ENCODE results near the gene POMGNT2. TPM values are rescaled to one million over a fixed set of nuclear protein-coding genes. Genes with fewer than 3 reads are reported as not detected.

The POMGNT2 gene
- total and polyA plus RNA-seq, 2 experiments from 2014 or later: 10.7 to 26.1 TPM

DNA sequence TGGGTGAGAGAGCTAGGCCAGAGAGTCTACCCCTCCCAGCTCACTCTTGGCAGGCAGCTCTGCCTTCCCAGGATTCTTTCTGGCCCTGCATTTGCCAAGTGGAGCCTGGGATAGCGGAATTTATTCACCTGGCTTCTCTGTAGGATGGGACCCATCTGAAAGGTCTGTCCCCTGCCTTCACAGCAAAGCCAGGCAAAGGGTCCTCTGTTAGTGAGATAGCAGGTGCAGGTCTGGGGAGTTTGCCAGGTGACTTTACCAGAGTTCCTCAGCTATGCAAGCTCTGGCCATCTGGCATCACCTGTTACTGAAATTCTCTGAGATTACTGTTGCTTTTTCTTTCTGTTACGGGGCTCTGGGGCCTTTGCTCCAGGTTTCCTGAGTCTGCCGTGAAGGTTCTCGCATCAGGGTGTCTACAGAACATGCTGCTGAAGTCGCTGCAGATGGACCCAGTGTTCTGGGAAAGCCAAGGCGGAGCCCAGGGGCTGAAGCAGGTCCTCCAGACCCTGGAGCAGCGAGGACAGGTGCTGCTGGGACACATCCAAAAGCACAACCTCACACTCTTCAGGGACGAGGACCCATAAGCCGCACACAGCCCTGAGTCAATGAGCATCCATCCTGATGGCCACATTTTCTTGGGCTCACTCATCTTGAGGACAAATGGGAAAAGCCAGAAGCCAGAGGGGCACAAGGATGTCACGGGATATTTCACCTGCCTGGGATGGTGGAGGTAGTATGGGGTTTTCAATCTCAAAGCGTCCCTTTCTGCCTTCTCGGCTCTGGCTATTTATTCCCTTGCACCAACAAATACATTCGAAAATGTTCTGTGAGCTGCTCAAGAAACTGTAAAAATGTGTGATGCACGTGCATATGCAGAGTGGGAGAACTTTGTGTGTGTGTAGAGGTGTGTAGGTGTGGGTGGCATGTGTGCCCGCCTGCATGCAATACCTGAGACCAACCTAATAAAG, 49.8 kb downstream of the POMGNT2 start:
- Mint-ChIP-seq H3K4me1 (no peaks in the 10 kb centered on the region; the same call in 2 of the 3 replicates), H3K36me3 (ENCODE audit: low read depth) (peaks cover 4% of the 10 kb centered on the region), H3K9me3 (peaks cover 12% of the 10 kb centered on the region), H3K27ac (no peak overlapping the region), H3K4me3 (no peak overlapping the region), H3K27me3 (ENCODE audit: insufficient read depth, low read depth, poor library complexity) (peaks cover 2% of the 10 kb centered on the region)
- Histone ChIP-seq H3F3A (replicated peaks; ENCODE audit: low read depth) (no peaks in the 10 kb centered on the region), H3K27ac (ENCODE audit: low read depth) (no peak overlapping the region), H2AFZ (no peak overlapping the region), H3K4me2 (no peak overlapping the region), H3K27me3 (ENCODE audit: insufficient read depth) (no peaks in the 10 kb centered on the region), H3K9me2 (ENCODE audit: insufficient read depth) (no peaks in the 10 kb centered on the region), H3K4me3 (no peak overlapping the region), H3K4me1 (ENCODE audit: insufficient read depth) (no peaks in the 10 kb centered on the region), H3K79me2 (replicated peaks; ENCODE audit: insufficient read depth) (no peaks in the 10 kb centered on the region), H3K36me3 (ENCODE audit: insufficient read depth) (0 out of 2 replicates have a peak, but pooled peaks cover 6% of the 10 kb centered on the region), H4K20me1 (replicated peaks; ENCODE audit: insufficient read depth) (no peaks in the 10 kb centered on the region)
- no peak for TF ChIP-seq ZNF331 (CRISPR knock-in tag; IDR thresholded peaks at IDR 0.05; ENCODE audit: low read depth)
- TF ChIP-seq ZNF462 (CRISPR knock-in tag; IDR thresholded peaks at IDR 0.05): no peak
- DNase-seq (ENCODE audit: low spot score) (no peak), ATAC-seq (no peak)

DNA sequence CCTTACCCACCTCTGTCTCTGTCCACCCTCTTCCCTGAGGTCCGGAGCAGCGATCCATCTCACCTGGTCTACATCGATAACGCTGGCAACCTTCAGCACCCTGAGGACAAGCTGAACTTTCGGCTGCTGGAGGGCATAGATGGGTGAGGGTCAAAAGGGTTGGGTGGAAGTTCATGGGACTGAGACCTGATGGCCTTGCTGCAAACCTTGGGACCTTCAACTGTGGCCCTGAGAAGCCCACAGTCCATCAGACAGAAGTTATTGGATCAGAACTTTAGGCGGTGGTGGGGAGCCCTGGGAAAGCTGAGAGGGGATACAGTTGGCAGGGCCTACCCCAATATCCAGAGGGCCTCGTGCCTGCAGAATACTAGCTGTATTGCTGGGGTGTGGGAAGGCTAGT, 50.5 kb downstream of the POMGNT2 start:
- DNase-seq (ENCODE audit: low spot score) (no peak), ATAC-seq (no peak)
- Histone ChIP-seq H4K20me1 (replicated peaks; ENCODE audit: insufficient read depth) (no peaks in the 10 kb centered on the region), H3F3A (replicated peaks; ENCODE audit: low read depth) (no peaks in the 10 kb centered on the region), H3K27ac (ENCODE audit: low read depth) (no peak overlapping the region), H2AFZ (no peak overlapping the region), H3K9me2 (ENCODE audit: insufficient read depth) (no peaks in the 10 kb centered on the region), H3K79me2 (replicated peaks; ENCODE audit: insufficient read depth) (no peaks in the 10 kb centered on the region), H3K4me1 (ENCODE audit: insufficient read depth) (no peaks in the 10 kb centered on the region), H3K4me3 (no peak overlapping the region), H3K36me3 (ENCODE audit: insufficient read depth) (0 out of 2 replicates have a peak, but pooled peaks cover 6% of the 10 kb centered on the region), H3K4me2 (no peak overlapping the region), H3K27me3 (ENCODE audit: insufficient read depth) (no peaks in the 10 kb centered on the region)
- no peaks in the 10 kb centered on the region; the same call in 2 of the 3 replicates for H3K4me1 Mint-ChIP-seq
- no peak overlapping the region for H3K4me3 Mint-ChIP-seq
- H3K36me3 Mint-ChIP-seq (ENCODE audit: low read depth): peaks cover 8% of the 10 kb centered on the region
- H3K27ac Mint-ChIP-seq: no peak overlapping the region
- peaks cover 19% of the 10 kb centered on the region for H3K9me3 Mint-ChIP-seq
- H3K27me3 Mint-ChIP-seq (ENCODE audit: insufficient read depth, low read depth, poor library complexity): peaks cover 2% of the 10 kb centered on the region
- TF ChIP-seq ZNF331 (CRISPR knock-in tag; IDR thresholded peaks at IDR 0.05; ENCODE audit: low read depth) (no peak), STAT1 (IDR thresholded peaks at IDR 0.05; ENCODE audit: unreplicated experiment) (no peak), EZH2 (IDR thresholded peaks at IDR 0.05; ENCODE audit: low read depth, unreplicated experiment) (no peak), POLR2AphosphoS5 (IDR thresholded peaks at IDR 0.05; ENCODE audit: low read depth) (no peak)
- TF ChIP-seq, protein P1, sequence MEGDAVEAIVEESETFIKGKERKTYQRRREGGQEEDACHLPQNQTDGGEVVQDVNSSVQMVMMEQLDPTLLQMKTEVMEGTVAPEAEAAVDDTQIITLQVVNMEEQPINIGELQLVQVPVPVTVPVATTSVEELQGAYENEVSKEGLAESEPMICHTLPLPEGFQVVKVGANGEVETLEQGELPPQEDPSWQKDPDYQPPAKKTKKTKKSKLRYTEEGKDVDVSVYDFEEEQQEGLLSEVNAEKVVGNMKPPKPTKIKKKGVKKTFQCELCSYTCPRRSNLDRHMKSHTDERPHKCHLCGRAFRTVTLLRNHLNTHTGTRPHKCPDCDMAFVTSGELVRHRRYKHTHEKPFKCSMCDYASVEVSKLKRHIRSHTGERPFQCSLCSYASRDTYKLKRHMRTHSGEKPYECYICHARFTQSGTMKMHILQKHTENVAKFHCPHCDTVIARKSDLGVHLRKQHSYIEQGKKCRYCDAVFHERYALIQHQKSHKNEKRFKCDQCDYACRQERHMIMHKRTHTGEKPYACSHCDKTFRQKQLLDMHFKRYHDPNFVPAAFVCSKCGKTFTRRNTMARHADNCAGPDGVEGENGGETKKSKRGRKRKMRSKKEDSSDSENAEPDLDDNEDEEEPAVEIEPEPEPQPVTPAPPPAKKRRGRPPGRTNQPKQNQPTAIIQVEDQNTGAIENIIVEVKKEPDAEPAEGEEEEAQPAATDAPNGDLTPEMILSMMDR (conservative IDR thresholded peaks at IDR 0.05; ENCODE audit: low read depth in 2 of 2): no peak
- TF ChIP-seq, protein P2, sequence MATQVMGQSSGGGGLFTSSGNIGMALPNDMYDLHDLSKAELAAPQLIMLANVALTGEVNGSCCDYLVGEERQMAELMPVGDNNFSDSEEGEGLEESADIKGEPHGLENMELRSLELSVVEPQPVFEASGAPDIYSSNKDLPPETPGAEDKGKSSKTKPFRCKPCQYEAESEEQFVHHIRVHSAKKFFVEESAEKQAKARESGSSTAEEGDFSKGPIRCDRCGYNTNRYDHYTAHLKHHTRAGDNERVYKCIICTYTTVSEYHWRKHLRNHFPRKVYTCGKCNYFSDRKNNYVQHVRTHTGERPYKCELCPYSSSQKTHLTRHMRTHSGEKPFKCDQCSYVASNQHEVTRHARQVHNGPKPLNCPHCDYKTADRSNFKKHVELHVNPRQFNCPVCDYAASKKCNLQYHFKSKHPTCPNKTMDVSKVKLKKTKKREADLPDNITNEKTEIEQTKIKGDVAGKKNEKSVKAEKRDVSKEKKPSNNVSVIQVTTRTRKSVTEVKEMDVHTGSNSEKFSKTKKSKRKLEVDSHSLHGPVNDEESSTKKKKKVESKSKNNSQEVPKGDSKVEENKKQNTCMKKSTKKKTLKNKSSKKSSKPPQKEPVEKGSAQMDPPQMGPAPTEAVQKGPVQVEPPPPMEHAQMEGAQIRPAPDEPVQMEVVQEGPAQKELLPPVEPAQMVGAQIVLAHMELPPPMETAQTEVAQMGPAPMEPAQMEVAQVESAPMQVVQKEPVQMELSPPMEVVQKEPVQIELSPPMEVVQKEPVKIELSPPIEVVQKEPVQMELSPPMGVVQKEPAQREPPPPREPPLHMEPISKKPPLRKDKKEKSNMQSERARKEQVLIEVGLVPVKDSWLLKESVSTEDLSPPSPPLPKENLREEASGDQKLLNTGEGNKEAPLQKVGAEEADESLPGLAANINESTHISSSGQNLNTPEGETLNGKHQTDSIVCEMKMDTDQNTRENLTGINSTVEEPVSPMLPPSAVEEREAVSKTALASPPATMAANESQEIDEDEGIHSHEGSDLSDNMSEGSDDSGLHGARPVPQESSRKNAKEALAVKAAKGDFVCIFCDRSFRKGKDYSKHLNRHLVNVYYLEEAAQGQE (IDR thresholded peaks at IDR 0.05; ENCODE audit: unreplicated experiment): no peak
